DND-41 (cell line): ENCODE measurements around the gene ZNF112.

Experiments used
- EZH2 ChIP-seq: IDR thresholded peaks from 3 replicates; pipeline ENCODE4 v1.6.1; 2012; ENCODE audit warnings: borderline replicate concordance, low read depth, mild to moderate bottlenecking, moderate library complexity, low read length, inconsistent platforms; ENCODE audit not compliant: severe bottlenecking
- TF ChIP-seq, protein P1 (sequence below): IDR thresholded peaks from 2 replicates; pipeline ENCODE4 v1.5.1; 2012; ENCODE audit warnings: borderline replicate concordance, low read length, moderate library complexity, mild to moderate bottlenecking; ENCODE audit not compliant: poor library complexity, severe bottlenecking; ENCODE audit errors: extremely low read depth

DNA sequence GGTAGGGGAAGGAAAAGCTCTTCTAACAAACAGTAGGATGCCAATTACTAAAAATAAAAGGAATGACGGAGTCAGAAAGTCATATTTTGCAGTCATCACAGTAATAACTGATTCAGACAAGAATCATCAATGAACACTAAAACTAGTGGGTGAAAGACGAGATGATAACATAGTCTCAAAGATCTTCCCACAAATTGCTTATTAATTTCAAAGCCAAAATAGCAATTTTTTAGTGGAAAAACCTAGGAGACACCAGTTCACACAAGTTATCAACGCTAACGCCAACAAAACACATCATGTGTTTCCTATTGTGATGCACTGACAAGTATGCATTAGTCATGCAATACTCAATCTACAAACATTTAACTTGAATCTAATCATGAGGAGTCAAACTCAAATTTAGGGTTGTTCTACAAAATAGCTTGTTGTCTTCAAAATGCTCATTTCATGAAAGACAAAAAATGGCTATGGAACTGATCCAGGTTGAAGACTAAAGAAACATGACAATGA lies 78.2 kb downstream of the ZNF112 start:
- TF ChIP-seq, protein P1, sequence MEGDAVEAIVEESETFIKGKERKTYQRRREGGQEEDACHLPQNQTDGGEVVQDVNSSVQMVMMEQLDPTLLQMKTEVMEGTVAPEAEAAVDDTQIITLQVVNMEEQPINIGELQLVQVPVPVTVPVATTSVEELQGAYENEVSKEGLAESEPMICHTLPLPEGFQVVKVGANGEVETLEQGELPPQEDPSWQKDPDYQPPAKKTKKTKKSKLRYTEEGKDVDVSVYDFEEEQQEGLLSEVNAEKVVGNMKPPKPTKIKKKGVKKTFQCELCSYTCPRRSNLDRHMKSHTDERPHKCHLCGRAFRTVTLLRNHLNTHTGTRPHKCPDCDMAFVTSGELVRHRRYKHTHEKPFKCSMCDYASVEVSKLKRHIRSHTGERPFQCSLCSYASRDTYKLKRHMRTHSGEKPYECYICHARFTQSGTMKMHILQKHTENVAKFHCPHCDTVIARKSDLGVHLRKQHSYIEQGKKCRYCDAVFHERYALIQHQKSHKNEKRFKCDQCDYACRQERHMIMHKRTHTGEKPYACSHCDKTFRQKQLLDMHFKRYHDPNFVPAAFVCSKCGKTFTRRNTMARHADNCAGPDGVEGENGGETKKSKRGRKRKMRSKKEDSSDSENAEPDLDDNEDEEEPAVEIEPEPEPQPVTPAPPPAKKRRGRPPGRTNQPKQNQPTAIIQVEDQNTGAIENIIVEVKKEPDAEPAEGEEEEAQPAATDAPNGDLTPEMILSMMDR, result no peak
- no peak for TF ChIP-seq EZH2
